Measurements from ENCODE around the gene MBD4. TPM values are rescaled to one million over a fixed set of nuclear protein-coding genes. Genes with fewer than 3 reads are reported as not detected.

The MBD4 gene
- total and polyA plus RNA-seq, 5 donors from 2014 or later, result 37.0 to 46.7 (median 43.6) TPM

- peak overlapping the region; percentile 96 to 99 (median 97) for H3K27ac Mint-ChIP-seq
- H3K36me3 Mint-ChIP-seq, result peaks cover 13% of the 10 kb centered on the region
- Histone ChIP-seq H3K4me1 (ENCODE audit: control insufficient read depth, insufficient read depth, low read length, poor library complexity, severe bottlenecking) (peaks cover 42% of the 10 kb centered on the region), H3K27ac (ENCODE audit: insufficient read depth, low read length, poor library complexity, severe bottlenecking) (peak overlapping the region; percentile 92), H3K4me3 (ENCODE audit: low read depth, low read length) (peak overlapping the region; percentile 91), H3K9me3 (ENCODE audit: control insufficient read depth in 2 of 2, low read length in 2 of 2) (no peaks in the 10 kb centered on the region), H3K36me3 (ENCODE audit: control insufficient read depth, insufficient read depth, low read length) (peaks cover 10% of the 10 kb centered on the region), H3K27me3 (ENCODE audit: control insufficient read depth, insufficient read depth, low read length) (no peaks in the 10 kb centered on the region)
- no peak for ATAC-seq (ENCODE audit: low read depth in 2 of 2)
- no peak for DNase-seq
- H3K4me3 Mint-ChIP-seq, result peak overlapping the region; percentile 93 to 98 (median 94)
- no peaks in the 10 kb centered on the region for H3K27me3 Mint-ChIP-seq
- peaks cover 21 to 78% (median 47%) of the 10 kb centered on the region in 4 donors for H3K4me1 Mint-ChIP-seq
- no peaks in the 10 kb centered on the region for H3K9me3 Mint-ChIP-seq
Measured at GRCh38 chr3:129440618-129441190, 956 bp upstream of the MBD4 start.

GRCh38 chr3:129439226-129439816, 427 bp downstream of the MBD4 start:
- DNase-seq, result peak in 2 of 3 donors; percentile 43 to 71
- peak overlapping the region; percentile 93 to 98 (median 94) for H3K4me3 Mint-ChIP-seq
- peaks cover 13% of the 10 kb centered on the region for H3K36me3 Mint-ChIP-seq
- H3K27ac Mint-ChIP-seq, result peak overlapping the region; percentile 96 to 99 (median 97)
- peak overlapping the region; percentile 92 for H3K27ac ChIP-seq (ENCODE audit: insufficient read depth, low read length, poor library complexity, severe bottlenecking)
- H3K9me3 Mint-ChIP-seq, result no peaks in the 10 kb centered on the region
- H3K9me3 ChIP-seq (ENCODE audit: control insufficient read depth in 2 of 2, low read length in 2 of 2), result no peaks in the 10 kb centered on the region
- no peaks in the 10 kb centered on the region for H3K27me3 Mint-ChIP-seq
- H3K36me3 ChIP-seq (ENCODE audit: control insufficient read depth, insufficient read depth, low read length), result peaks cover 20% of the 10 kb centered on the region
- no peaks in the 10 kb centered on the region for H3K27me3 ChIP-seq (ENCODE audit: control insufficient read depth, insufficient read depth, low read length)
- peaks cover 51% of the 10 kb centered on the region for H3K4me1 ChIP-seq (ENCODE audit: control insufficient read depth, insufficient read depth, low read length, poor library complexity, severe bottlenecking)
- ATAC-seq (ENCODE audit: low read depth in 2 of 2), result no peak
- peak overlapping the region; percentile 92 for H3K4me3 ChIP-seq (ENCODE audit: low read depth, low read length)
- peaks cover 33 to 92% (median 58%) of the 10 kb centered on the region in 4 donors for H3K4me1 Mint-ChIP-seq

GRCh38 chr3:129435367-129435766, 4.4 kb downstream of the MBD4 start:
- Histone ChIP-seq H3K4me1 (ENCODE audit: control insufficient read depth, insufficient read depth, low read length, poor library complexity, severe bottlenecking) (peaks cover 33% of the 10 kb centered on the region), H3K27me3 (ENCODE audit: control insufficient read depth, insufficient read depth, low read length) (no peaks in the 10 kb centered on the region), H3K4me3 (ENCODE audit: low read depth, low read length) (peak overlapping the region; percentile 27), H3K9me3 (ENCODE audit: control insufficient read depth in 2 of 2, low read length in 2 of 2) (no peaks in the 10 kb centered on the region), H3K36me3 (ENCODE audit: control insufficient read depth, insufficient read depth, low read length) (peaks cover 56% of the 10 kb centered on the region), H3K27ac (ENCODE audit: insufficient read depth, low read length, poor library complexity, severe bottlenecking) (peak overlapping the region; percentile 36)
- peaks cover 27% of the 10 kb centered on the region for H3K36me3 Mint-ChIP-seq
- peak overlapping the region; percentile 10 to 65 (median 46) for H3K4me3 Mint-ChIP-seq
- H3K27ac Mint-ChIP-seq, result peak overlapping the region; percentile 16 to 60 (median 54)
- no peak for DNase-seq
- H3K4me1 Mint-ChIP-seq, result peaks cover 23 to 63% (median 41%) of the 10 kb centered on the region in 4 donors
- no peaks in the 10 kb centered on the region for H3K9me3 Mint-ChIP-seq
- no peaks in the 10 kb centered on the region for H3K27me3 Mint-ChIP-seq
- ATAC-seq (ENCODE audit: low read depth in 2 of 2), result no peak

- H3K36me3 ChIP-seq (ENCODE audit: control insufficient read depth, insufficient read depth, low read length), result peaks cover 56% of the 10 kb centered on the region
Measured at GRCh38 chr3:129434140-129434539, 5.6 kb downstream of the MBD4 start.

GRCh38 chr3:129433565-129433964, 6.2 kb downstream of the MBD4 start:
- H3K36me3 Mint-ChIP-seq, result peaks cover 30% of the 10 kb centered on the region
- H3K4me1 ChIP-seq (ENCODE audit: control insufficient read depth, insufficient read depth, low read length, poor library complexity, severe bottlenecking), result peaks cover 26% of the 10 kb centered on the region
- no peak overlapping the region for H3K27ac ChIP-seq (ENCODE audit: insufficient read depth, low read length, poor library complexity, severe bottlenecking)
- peak overlapping the region in 1 of 3 donors; percentile 51 for H3K27ac Mint-ChIP-seq
- ATAC-seq (ENCODE audit: low read depth in 2 of 2) (no peak), DNase-seq (no peak)
- no peak overlapping the region for H3K4me3 ChIP-seq (ENCODE audit: low read depth, low read length)
- no peaks in the 10 kb centered on the region for H3K9me3 Mint-ChIP-seq
- H3K9me3 ChIP-seq (ENCODE audit: control insufficient read depth in 2 of 2, low read length in 2 of 2), result no peaks in the 10 kb centered on the region
- peaks cover 56% of the 10 kb centered on the region for H3K36me3 ChIP-seq (ENCODE audit: control insufficient read depth, insufficient read depth, low read length)
- no peaks in the 10 kb centered on the region for H3K27me3 Mint-ChIP-seq
- H3K4me1 Mint-ChIP-seq, result peaks cover 26 to 54% (median 44%) of the 10 kb centered on the region in 4 donors
- peak overlapping the region in 1 of 4 donors; percentile 49 for H3K4me3 Mint-ChIP-seq
- no peaks in the 10 kb centered on the region for H3K27me3 ChIP-seq (ENCODE audit: control insufficient read depth, insufficient read depth, low read length)

More at GRCh38 chr3:129434140-129434539, 5.6 kb downstream of the MBD4 start:
- no peaks in the 10 kb centered on the region for H3K27me3 ChIP-seq (ENCODE audit: control insufficient read depth, insufficient read depth, low read length)
- Mint-ChIP-seq H3K4me1 (peaks cover 20 to 54% (median 38%) of the 10 kb centered on the region in 4 donors), H3K36me3 (peaks cover 30% of the 10 kb centered on the region), H3K27me3 (no peaks in the 10 kb centered on the region), H3K4me3 (peak overlapping the region in 2 of 4 donors; percentile 28 to 49), H3K27ac (peak overlapping the region in 1 of 3 donors; percentile 51), H3K9me3 (no peaks in the 10 kb centered on the region)
- no peaks in the 10 kb centered on the region for H3K9me3 ChIP-seq (ENCODE audit: control insufficient read depth in 2 of 2, low read length in 2 of 2)
- H3K4me1 ChIP-seq (ENCODE audit: control insufficient read depth, insufficient read depth, low read length, poor library complexity, severe bottlenecking), result peaks cover 29% of the 10 kb centered on the region
- H3K27ac ChIP-seq (ENCODE audit: insufficient read depth, low read length, poor library complexity, severe bottlenecking), result no peak overlapping the region
- ATAC-seq (ENCODE audit: low read depth in 2 of 2) (no peak), DNase-seq (no peak)
- no peak overlapping the region for H3K4me3 ChIP-seq (ENCODE audit: low read depth, low read length)

- H3K27me3 ChIP-seq (ENCODE audit: control insufficient read depth, insufficient read depth, low read length), result no peaks in the 10 kb centered on the region
- Mint-ChIP-seq H3K27ac (no peak overlapping the region), H3K27me3 (peaks cover 3% of the 10 kb centered on the region), H3K4me3 (no peak overlapping the region), H3K36me3 (peaks cover 30% of the 10 kb centered on the region), H3K9me3 (no peaks in the 10 kb centered on the region), H3K4me1 (peaks cover 33 to 54% (median 48%) of the 10 kb centered on the region in 4 donors)
- peaks cover 28% of the 10 kb centered on the region for H3K4me1 ChIP-seq (ENCODE audit: control insufficient read depth, insufficient read depth, low read length, poor library complexity, severe bottlenecking)
- H3K27ac ChIP-seq (ENCODE audit: insufficient read depth, low read length, poor library complexity, severe bottlenecking), result no peak overlapping the region
- no peak for DNase-seq
- H3K36me3 ChIP-seq (ENCODE audit: control insufficient read depth, insufficient read depth, low read length), result peaks cover 53% of the 10 kb centered on the region
- ATAC-seq (ENCODE audit: low read depth in 2 of 2), result no peak
- H3K9me3 ChIP-seq (ENCODE audit: control insufficient read depth in 2 of 2, low read length in 2 of 2), result no peaks in the 10 kb centered on the region
- no peak overlapping the region for H3K4me3 ChIP-seq (ENCODE audit: low read depth, low read length)
Measured at GRCh38 chr3:129432671-129433070, 7.1 kb downstream of the MBD4 start.

- Histone ChIP-seq H3K9me3 (ENCODE audit: control insufficient read depth in 2 of 2, low read length in 2 of 2) (no peaks in the 10 kb centered on the region), H3K36me3 (ENCODE audit: control insufficient read depth, insufficient read depth, low read length) (peaks cover 50% of the 10 kb centered on the region), H3K4me1 (ENCODE audit: control insufficient read depth, insufficient read depth, low read length, poor library complexity, severe bottlenecking) (peaks cover 28% of the 10 kb centered on the region), H3K27me3 (ENCODE audit: control insufficient read depth, insufficient read depth, low read length) (no peaks in the 10 kb centered on the region), H3K27ac (ENCODE audit: insufficient read depth, low read length, poor library complexity, severe bottlenecking) (no peak overlapping the region), H3K4me3 (ENCODE audit: low read depth, low read length) (no peak overlapping the region)
- DNase-seq, result no peak
- Mint-ChIP-seq H3K4me3 (no peak overlapping the region), H3K27me3 (peaks cover 4% of the 10 kb centered on the region), H3K4me1 (peaks cover 33 to 57% (median 47%) of the 10 kb centered on the region in 4 donors), H3K27ac (peak overlapping the region in 1 of 3 donors; percentile 36), H3K9me3 (no peaks in the 10 kb centered on the region), H3K36me3 (peaks cover 30% of the 10 kb centered on the region)
- ATAC-seq (ENCODE audit: low read depth in 2 of 2), result no peak
Measured at GRCh38 chr3:129432036-129432435, 7.7 kb downstream of the MBD4 start.

Measured in CD4-positive, CD25-positive, alpha-beta regulatory T cell (primary cell).